GM13977 (cell line): ENCODE measurements around the gene SLC35F1.
"Not testable (repeated sequence)": the region's sequence is repeated elsewhere in the genome, so short reads cannot be mapped to it uniquely, and the experiment has no call there.

Source experiments
- DNase-seq: peaks from one replicate; pipeline ENCODE4 v3.0.0; 2012; ENCODE audit warnings: low spot score
- CTCF ChIP-seq: IDR thresholded peaks from 2 replicates; pipeline ENCODE4 v1.5.1; 2012; ENCODE audit warnings: mild to moderate bottlenecking, control low read depth; ENCODE audit not compliant: insufficient read depth; ENCODE audit errors: extremely low read depth, missing control alignments
- in situ Hi-C: fragments of 300-500 bp; cut with MboI; formaldehyde crosslinking; loops from one replicate; pipeline ENCODE4 v1.12.0; 2022; ENCODE audit warnings: low sequenced_read_pairs, low pct_unique_long_range_greater_than_20kb, mixed read lengths, inconsistent platforms; ENCODE audit not compliant: unreplicated experiment

SLC35F1 gene

GRCh38 chr6:117956386-117956785 is 49.3 kb downstream of the SLC35F1 start:
- DNase-seq: no peak

GRCh38 chr6:117958536-117958935 is 51.5 kb downstream of the SLC35F1 start:
- in situ Hi-C loops: no loop called here
- no peak for TF ChIP-seq CTCF
- no peak for DNase-seq

More at GRCh38 chr6:117956386-117956785, 49.3 kb downstream of the SLC35F1 start:
- in situ Hi-C loops: no loop called here
- TF ChIP-seq CTCF: no peak

GRCh38 chr6:117960877-117961276 is 53.8 kb downstream of the SLC35F1 start:
- DNase-seq: no peak
- no peak for TF ChIP-seq CTCF
- in situ Hi-C loops: no loop called here

GRCh38 chr6:117961301-117961700 is 54.2 kb downstream of the SLC35F1 start:
- TF ChIP-seq CTCF: no peak
- no peak for DNase-seq
- in situ Hi-C loops: no loop called here

- DNase-seq, in situ Hi-C loops: not testable (repeated sequence)
These were observed 58.7 kb downstream of the SLC35F1 start for GRCh38 chr6:117965763-117966162.

- in situ Hi-C loops: no loop called here
- no peak for DNase-seq
- no peak for TF ChIP-seq CTCF
These were observed 64.6 kb downstream of the SLC35F1 start for GRCh38 chr6:117971637-117972036.

GRCh38 chr6:117974914-117975627 is 68.0 kb downstream of the SLC35F1 start:
- no peak for DNase-seq
- in situ Hi-C loops: loop anchor here (25.0 kb wide), 1 partner anchor 812 kb away; no protein-coding TSS in a partner anchor
- TF ChIP-seq CTCF: no peak
